SH-SY5Y (cell line): ENCODE measurements around the gene POU2F2.

ENCODE experiments used
- GATA2 ChIP-seq: IDR thresholded peaks from 2 replicates; pipeline ENCODE4 v1.6.1; 2011; ENCODE audit warnings: mild to moderate bottlenecking, low read depth, low read length
- GATA3 ChIP-seq: IDR thresholded peaks from 2 replicates; pipeline ENCODE4 v1.6.1; 2011; ENCODE audit warnings: low read depth, mild to moderate bottlenecking, low read length, moderate library complexity

GRCh38 chr19:42096255-42096837 is 35.9 kb downstream of the POU2F2 start:
- TF ChIP-seq GATA3 (no peak), GATA2 (no peak)
